Stomach (tissue), 9 donors: Measurements from ENCODE around the gene PPP2R3A. TPM values are rescaled to one million over a fixed set of nuclear protein-coding genes. Genes with fewer than 3 reads are reported as not detected.

ENCODE experiments used
- DNase-seq, 2 donors: peaks; one replicate each; pipeline versions ENCODE4 v3.0.0 to v3.0.0-alpha.2; 2013 to 2019
- H3K27ac ChIP-seq, 5 donors: fragments of 200-600 bp in 4 of 5; sonication (generic) in 4 of 5; one replicate each; pipeline ENCODE4 v1.5.1; 2013 to 2019; ENCODE audit warnings: mild to moderate bottlenecking in 1 of 5, moderate library complexity in 1 of 5
- H3K27me3 ChIP-seq, 3 donors: fragments of 200-600 bp; sonication (generic); one replicate each; pipeline ENCODE4 v1.5.1; 2017 to 2019; ENCODE audit warnings: mixed run types in 1 of 3
- H3K36me3 ChIP-seq, 4 donors: fragments of 200-600 bp; sonication (generic); 1 replicate in 3 of 4; 2 replicates in 1 of 4; pipeline ENCODE4 v1.5.1; 2016 to 2019
- H3K4me1 ChIP-seq, 4 donors: fragments of 200-600 bp; sonication (generic); one replicate each; pipeline ENCODE4 v1.5.1; 2016 to 2019
- H3K4me3 ChIP-seq, 4 donors: fragments of 200-600 bp; sonication (generic) in 3 of 4; one replicate each; pipeline ENCODE4 v1.5.1; 2016 to 2019; ENCODE audit warnings: mild to moderate bottlenecking in 1 of 4
- H3K9me3 ChIP-seq, 4 donors: fragments of 200-600 bp; sonication (generic); one replicate each; pipeline ENCODE4 v1.5.1; 2016 to 2019
- EP300 ChIP-seq: sonication (generic); formaldehyde crosslinking; IDR thresholded peaks from one replicate; pipeline ENCODE4 v1.6.1; 2017; ENCODE audit warnings: antibody characterized with exemption
- POLR2A ChIP-seq, 4 donors: fragments of 450-650 bp; IDR thresholded peaks; one replicate each; pipeline ENCODE4 v1.6.1; 2016; ENCODE audit warnings: antibody characterized with exemption in 4 of 4, control low read depth in 2 of 4, mild to moderate bottlenecking in 1 of 4, moderate library complexity in 1 of 4
- POLR2AphosphoS5 ChIP-seq, 3 donors: sonication (generic); formaldehyde crosslinking; IDR thresholded peaks; one replicate each; pipeline ENCODE4 v1.6.1; 2016; ENCODE audit warnings: antibody characterized with exemption in 3 of 3
- WGBS, 5 donors: extraction: QIAGEN DNeasy Blood & Tissue Kit in 3 of 5; methylation state at CpG; one replicate each; pipeline versions ENCODE4 v1.1.5 to v1.1.7; 2013 to 2018; 5-methylcytosine and 5-hydroxymethylcytosine counted together
- intact Hi-C: fragments of 100-400 bp; cut with DNase I; formaldehyde crosslinking; loops from one replicate; pipeline ENCODE4 v1.15.1; 2023; ENCODE audit warnings: low total_unique reads
- polyA plus RNA-seq, 3 donors: library from polyadenylated mRNA; stranded (reverse); fragments of 200-250 nt; gene quantifications; one replicate each; pipeline ENCODE4 v1.2.3, GENCODE V29; 2013
- total RNA-seq, 5 donors: library from RNA; depleted of rRNA; stranded (reverse); fragments of >200 nt; gene quantifications; one replicate each; pipeline versions ENCODE4 v1.1.0 to v1.2.3, GENCODE V29; 2014 to 2016
- TF ChIP-seq, protein P1 (sequence below), 7 experiments: fragments of 450-650 bp in 4 of 7; fragments of 200-600 bp in 3 of 7; sonication (generic) in 3 of 7; IDR thresholded peaks; one replicate each; pipeline ENCODE4 v1.5.1; 2016 to 2019; ENCODE audit warnings: antibody characterized with exemption in 7 of 7, control low read depth in 2 of 7, mild to moderate bottlenecking in 1 of 7
- donor health status: healthy with polysubstance abuse.
- donor health status: Bipolar disorder and iron deficiency.
- donor health status: healthy.

The PPP2R3A gene
- total and polyA plus RNA-seq, 8 donors = 2.8 to 51.8 (median 19.2) TPM

DNA sequence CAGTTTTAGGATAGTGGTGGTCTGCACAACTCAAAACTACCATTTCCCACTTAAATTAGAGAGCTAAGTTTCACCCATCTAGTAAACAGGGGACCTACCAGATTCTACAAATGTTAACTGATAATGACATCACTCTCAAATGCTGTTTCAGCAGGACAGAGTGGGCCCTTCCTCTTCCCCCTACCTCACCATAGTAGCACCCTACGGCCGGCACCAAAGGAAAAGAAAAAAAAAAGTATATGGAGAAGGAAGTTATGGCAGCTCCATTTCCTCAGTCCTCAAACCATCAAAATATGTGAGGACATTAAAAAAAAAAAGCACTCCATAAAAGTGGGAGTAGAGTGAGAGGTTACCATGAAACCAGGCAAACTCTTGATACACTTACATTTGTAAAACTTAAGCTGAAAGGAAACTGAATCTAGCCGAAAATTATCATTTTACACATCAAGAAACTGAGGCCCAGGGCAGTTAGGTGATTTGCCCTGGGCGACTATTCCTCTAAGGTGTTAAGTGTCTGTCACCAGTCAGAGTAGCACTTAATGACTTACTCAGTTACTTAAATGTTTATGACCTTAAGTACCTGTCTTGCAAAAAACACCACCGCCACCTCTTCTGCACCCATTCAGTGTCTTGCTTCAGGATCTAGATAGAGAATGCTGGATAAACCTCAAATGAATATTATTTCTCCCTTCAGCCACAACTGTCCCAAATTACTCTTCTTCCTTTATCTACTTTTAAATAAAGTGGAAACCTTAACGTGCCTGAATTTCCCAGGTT is 227.9 kb downstream of the PPP2R3A start:
- H3K4me3 ChIP-seq = peak overlapping the region; percentile 73 to 93 (median 84)
- H3K27ac ChIP-seq = peak overlapping the region; percentile 3 to 100 (median 100)
- H3K4me1 ChIP-seq = peaks cover 34 to 68% (median 51%) of the 10 kb centered on the region in 4 donors
- peak in 1 of 2 donors; percentile 43 for DNase-seq
- H3K27me3 ChIP-seq = no peaks in the 10 kb centered on the region
- WGBS, 5 donors = 1 to 5% (median 1%) methylated on average over 6 of the region's 6 CpGs
- no peaks in the 10 kb centered on the region for H3K36me3 ChIP-seq
- no peaks in the 10 kb centered on the region for H3K9me3 ChIP-seq
- intact Hi-C loops = no loop called here
- TF ChIP-seq POLR2A (IDR thresholded peaks at IDR 0.05) = no peak
- no peak for TF ChIP-seq POLR2AphosphoS5 (IDR thresholded peaks at IDR 0.05)
- TF ChIP-seq, protein P1, sequence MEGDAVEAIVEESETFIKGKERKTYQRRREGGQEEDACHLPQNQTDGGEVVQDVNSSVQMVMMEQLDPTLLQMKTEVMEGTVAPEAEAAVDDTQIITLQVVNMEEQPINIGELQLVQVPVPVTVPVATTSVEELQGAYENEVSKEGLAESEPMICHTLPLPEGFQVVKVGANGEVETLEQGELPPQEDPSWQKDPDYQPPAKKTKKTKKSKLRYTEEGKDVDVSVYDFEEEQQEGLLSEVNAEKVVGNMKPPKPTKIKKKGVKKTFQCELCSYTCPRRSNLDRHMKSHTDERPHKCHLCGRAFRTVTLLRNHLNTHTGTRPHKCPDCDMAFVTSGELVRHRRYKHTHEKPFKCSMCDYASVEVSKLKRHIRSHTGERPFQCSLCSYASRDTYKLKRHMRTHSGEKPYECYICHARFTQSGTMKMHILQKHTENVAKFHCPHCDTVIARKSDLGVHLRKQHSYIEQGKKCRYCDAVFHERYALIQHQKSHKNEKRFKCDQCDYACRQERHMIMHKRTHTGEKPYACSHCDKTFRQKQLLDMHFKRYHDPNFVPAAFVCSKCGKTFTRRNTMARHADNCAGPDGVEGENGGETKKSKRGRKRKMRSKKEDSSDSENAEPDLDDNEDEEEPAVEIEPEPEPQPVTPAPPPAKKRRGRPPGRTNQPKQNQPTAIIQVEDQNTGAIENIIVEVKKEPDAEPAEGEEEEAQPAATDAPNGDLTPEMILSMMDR (IDR thresholded peaks at IDR 0.05) = no peak

DNA sequence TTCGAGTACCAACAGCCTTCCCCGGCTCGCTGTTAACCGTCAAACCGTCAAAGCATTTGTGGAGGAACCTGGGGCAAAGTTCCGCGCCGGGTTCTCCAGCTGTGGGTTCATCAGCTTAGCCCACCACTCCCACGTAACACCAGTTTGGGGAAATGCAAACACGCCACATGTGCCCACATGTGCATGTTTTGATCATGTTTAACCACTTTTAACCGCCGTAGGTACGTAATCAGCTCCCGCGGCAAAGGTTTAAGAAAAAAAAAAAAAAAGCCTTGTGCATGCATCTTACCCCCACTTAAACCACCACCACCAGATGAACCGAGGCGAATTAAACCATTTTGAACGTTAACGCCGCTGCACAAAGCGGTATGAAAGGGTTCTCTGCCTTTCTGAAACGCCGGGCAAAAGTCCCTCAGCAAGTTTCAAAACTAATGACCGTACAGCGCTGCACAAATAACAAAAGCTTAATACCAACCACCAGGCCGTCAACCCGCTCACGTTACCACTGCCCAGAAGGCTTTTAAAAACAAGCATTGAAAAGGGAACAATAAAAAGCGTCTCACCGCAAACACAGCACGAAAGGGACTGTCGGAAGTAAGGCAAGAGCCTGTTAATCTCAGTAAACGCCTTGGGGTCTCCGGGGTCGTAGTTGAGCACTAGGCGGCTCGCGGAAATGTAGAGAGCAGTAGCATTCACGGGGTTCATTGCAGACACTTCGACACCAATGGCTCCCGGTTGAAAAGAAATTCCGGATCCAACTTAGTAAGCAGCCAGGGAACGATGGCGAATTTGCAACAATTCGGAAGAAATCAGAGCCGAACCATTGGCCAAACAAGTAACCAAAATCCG is 229.1 kb downstream of the PPP2R3A start:
- peak; percentile 43 to 66 for DNase-seq
- TF ChIP-seq, protein P1 (IDR thresholded peaks at IDR 0.05) = no peak
- TF ChIP-seq POLR2AphosphoS5 (IDR thresholded peaks at IDR 0.05) (no peak), POLR2A (IDR thresholded peaks at IDR 0.05) (no peak), EP300 (no peak)
- intact Hi-C loops = no loop called here
- Histone ChIP-seq H3K27me3 (no peaks in the 10 kb centered on the region), H3K27ac (peak overlapping the region; percentile 99 to 100 (median 100)), H3K4me1 (peaks cover 29 to 58% (median 45%) of the 10 kb centered on the region in 4 donors), H3K4me3 (peak overlapping the region; percentile 73 to 93 (median 84)), H3K9me3 (no peaks in the 10 kb centered on the region), H3K36me3 (no peaks in the 10 kb centered on the region)
- WGBS, 5 donors = 0% methylated on average over 47 of the region's 47 CpGs

DNA sequence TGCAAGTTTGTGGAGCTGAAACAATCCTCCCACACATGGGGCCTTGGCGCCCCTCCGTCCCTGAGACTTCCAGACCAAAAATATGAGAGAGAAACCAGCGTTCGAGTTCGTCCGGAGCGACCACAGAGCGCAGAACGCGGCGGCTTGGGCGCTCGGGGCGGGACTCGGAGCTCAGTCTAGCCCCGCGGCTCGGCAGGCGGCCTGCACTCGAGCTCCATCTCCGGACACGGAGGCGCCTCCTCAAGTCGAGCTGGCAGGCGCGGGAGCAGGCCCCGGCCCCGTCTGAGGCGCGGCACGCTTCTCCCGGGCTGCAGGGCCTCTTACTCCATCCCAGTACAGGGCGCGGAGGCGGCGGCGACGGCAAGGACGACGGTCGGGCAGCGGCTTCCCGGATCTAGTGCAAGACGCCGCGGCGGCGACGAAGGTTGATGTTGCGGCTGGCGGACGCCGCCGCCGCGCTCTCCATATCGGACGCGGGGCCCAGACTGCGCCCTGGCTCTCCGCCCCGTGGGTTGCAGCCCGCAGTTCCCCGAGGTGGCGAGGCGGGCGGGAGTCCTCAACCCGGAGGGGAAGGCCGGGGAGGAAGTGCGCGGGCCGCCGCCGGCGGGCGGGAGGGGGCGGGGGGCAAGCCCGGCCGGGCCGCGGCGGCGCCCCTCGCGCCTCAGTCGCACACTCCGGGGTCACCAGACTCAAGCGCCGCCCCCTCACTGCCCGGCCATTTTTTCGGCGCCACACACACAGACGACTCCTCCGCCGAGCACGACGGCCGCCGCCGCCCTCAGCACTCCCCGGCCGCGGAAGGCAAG is 229.9 kb downstream of the PPP2R3A start:
- TF ChIP-seq POLR2AphosphoS5 (IDR thresholded peaks at IDR 0.05) = peak in 1 of 3 donors; percentile 13
- TF ChIP-seq, protein P1 (IDR thresholded peaks at IDR 0.05) = no peak
- 0 to 1% (median 0%) methylated on average over 15 to 103 of the region's 103 CpGs for WGBS, 5 donors
- H3K4me1 ChIP-seq = peaks cover 20 to 50% (median 38%) of the 10 kb centered on the region in 4 donors
- H3K27ac ChIP-seq = peak overlapping the region; percentile 99 to 100 (median 100)
- no peaks in the 10 kb centered on the region for H3K36me3 ChIP-seq
- DNase-seq = peak; percentile 72 to 95
- H3K27me3 ChIP-seq = no peaks in the 10 kb centered on the region
- no peaks in the 10 kb centered on the region for H3K9me3 ChIP-seq
- intact Hi-C loops = no loop called here
- peak overlapping the region; percentile 73 to 93 (median 84) for H3K4me3 ChIP-seq

DNA sequence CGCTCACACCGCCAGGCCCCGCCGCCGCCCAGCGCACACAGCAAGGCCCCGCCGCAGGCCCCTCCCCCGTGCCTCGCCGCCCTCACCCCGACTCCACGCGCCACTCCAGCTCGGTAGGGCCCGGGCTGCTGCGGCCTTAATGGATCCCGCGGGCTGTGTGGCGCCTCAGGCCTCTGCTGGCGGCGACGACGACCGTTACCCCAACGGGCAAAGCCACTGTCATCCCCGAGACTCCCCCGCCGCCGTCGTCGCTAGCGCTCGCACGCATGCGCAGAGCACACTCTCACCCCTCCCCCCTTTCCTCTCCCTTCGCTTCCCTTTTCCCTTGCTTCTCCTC is 230.5 kb downstream of the PPP2R3A start, which contains the start of gene MSL2:
MSL2 (minus strand) TSS at position 272 of the 337 bp plus-strand sequence. CDS start 1,222 bp downstream, outside the sequence.
- Histone ChIP-seq H3K27me3 (no peaks in the 10 kb centered on the region), H3K27ac (peak within 1 kb of the TSS; percentile 99 to 100 (median 100)), H3K36me3 (no peaks in the 10 kb centered on the region), H3K9me3 (no peaks in the 10 kb centered on the region), H3K4me1 (peaks cover 15 to 44% (median 33%) of the 10 kb centered on the region in 4 donors), H3K4me3 (peak within 1 kb of the TSS; percentile 73 to 93 (median 84))
- TF ChIP-seq EP300 = no peak
- TF ChIP-seq POLR2A (IDR thresholded peaks at IDR 0.05) = peak in 2 of 4 donors; percentile 12 to 70
- peak in 1 of 3 donors; percentile 73 for TF ChIP-seq POLR2AphosphoS5 (IDR thresholded peaks at IDR 0.05)
- TF ChIP-seq, protein P1 (IDR thresholded peaks at IDR 0.05) = no peak
- 0 to 1% (median 1%) methylated on average over 33 to 37 of the region's 37 CpGs for WGBS, 5 donors
- no peak for DNase-seq
- intact Hi-C loops = no loop called here
